NCI-H2081 treated with DMSO at 0.1 percent for 48 hours (cell line): Measurements from ENCODE around the gene STAM2.

Experiments
- DNase-seq: peaks from one replicate; lab custom pipeline; 2025; lab: John Stamatoyannopoulos, UW

Gene STAM2

GRCh38 chr2:152071092-152071491, 104.5 kb downstream of the STAM2 start:
- DNase-seq: no peak

- DNase-seq: no peak
These were observed 107.3 kb downstream of the STAM2 start for GRCh38 chr2:152068226-152068625.

DNA sequence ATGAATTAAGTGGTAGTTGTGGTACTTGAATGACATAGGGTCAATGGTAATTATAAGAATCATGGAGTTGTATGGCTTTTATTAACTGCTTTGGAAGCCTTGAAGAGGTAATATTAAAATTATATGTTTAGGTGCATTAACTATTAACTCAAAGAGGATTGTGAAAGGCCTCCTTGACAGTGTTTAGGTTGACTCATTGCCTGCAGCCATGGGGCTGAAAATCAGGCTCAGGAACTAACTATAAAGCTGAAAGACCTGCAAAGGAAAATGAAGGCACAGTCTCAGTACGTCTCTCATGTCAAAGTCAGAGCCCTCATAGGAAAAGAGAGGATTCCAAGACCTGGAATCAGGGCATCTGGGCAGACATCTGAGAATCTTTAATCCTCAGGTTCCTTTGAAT, 107.7 kb downstream of the STAM2 start:
- no peak for DNase-seq
